IPS DF 4.7 (cell line): ENCODE results near the gene HRH1.
"Not testable (repeated sequence)": the region's sequence is repeated elsewhere in the genome, so short reads cannot be mapped to it uniquely, and the experiment has no call there.

Experiments used
- DNase-seq: peaks from one replicate; pipeline ENCODE4 v3.0.0-alpha.2; 2013; ENCODE audit warnings: low spot score; ENCODE audit errors: extremely low read depth

HRH1 gene

DNA sequence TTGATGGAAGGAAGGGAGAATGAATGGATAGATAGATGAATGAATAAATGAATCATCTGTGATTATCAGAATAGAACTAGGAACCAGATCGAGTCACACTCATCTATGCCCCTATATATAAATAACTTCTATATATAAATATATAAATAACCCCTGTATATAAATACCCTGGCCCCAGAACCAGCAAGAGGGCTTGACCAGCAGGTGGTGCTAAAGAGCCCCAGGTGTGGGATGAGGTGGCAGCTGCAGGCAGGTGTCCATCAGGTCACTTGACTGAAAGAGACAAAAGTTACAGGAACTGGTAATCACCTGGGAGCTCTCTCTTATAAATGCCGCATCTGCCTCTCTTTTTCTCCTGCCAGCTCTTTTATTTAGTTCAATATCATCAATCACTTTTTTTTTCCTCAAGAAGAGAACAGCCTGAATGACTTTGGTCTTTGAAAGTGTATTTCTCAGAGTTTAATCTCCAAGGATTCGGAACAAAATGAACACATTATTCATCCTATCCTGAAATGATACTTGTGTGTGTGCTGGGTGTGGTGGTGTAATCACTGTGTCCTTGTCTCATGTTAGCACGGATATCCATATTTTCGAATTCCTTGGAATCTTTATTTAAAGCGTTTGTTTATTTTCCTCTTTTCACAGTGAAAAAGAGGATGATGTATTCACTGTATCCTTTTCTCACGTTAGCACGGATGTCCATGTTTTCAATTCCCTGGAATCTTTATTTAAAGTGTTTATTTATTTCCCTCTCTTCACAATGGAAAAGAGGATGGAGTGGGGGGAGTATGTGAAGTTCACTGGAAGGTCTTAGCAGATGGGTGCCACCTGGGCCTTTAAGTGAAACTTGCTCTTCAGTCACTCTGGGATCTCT is 82.5 kb downstream of the HRH1 start:
- peak; percentile 46 for DNase-seq

DNA sequence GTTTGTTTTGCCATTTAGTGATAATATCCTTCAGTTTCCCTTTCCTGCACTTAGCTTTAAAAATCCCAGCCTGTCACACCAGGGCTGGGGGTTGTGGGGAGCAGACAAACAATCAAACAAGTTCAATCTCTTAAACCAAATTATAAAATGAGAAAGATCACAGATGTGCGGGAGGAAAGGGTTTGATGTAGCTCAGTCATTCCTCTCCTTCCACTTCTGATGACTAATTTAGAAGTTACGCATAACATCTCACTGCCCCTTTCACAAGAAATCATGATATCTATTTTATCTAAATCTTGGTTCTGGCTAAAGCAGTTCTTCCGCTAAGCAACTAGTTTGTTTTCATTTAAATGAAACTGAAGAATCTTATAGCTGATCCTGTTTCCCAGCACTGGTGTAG is 83.8 kb downstream of the HRH1 start:
- no peak for DNase-seq

DNA sequence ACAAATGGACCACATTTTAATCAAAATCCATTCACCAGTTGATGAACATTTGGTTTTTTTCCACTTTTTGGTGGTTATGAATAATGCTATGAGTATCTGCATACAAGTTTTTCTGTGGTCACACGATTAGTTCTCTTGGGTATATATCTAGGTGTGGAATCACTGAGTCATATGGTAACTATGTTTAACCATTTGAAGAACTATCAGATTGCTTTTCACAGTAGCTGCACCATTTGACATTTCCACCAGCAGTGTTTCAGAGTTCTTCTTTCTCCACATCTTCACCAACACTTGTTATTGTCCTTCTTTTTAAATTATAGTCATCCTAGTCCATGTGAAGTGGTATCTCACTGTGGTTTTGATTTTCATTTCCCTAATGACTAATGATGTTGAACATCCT is 84.6 kb downstream of the HRH1 start:
- DNase-seq: no peak

DNA sequence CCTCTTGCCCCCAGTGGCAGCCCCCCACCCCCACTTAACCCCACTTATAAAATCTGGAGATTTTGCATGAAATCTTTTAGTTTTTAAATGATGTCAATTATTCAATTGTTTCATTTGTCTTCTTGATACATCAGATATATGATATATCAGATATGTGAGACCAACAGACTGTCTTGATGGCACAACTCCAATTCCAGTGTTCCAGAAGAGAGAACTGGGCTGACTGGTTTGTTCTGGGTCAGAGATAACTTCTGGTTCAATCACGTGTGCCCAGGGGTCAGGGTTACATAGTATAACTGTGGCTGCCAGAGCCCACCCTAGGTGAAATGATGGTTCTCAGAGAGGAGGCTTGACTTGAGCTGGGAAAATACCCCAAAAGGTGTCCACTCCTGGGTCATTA is 85.5 kb downstream of the HRH1 start:
- no peak for DNase-seq

DNA sequence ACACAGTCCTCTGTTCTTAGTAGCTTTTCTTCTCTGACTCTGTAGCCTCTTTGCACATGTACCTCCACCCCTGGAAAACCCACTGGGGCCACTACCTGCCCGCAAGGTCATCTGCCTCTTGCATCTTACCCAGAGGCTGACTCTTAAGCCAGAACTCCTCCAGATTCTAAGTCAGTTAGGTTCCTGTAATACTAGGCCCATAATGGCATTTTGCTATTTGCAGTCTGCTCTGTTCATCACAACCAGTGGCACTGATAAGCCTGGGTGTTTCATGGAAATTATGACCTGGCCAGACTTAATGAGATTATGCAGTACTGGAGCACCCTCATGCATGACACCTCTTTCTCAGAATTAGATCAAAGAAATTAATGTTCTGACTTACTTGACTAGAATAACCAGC is 86.2 kb downstream of the HRH1 start:
- DNase-seq: no peak

DNA sequence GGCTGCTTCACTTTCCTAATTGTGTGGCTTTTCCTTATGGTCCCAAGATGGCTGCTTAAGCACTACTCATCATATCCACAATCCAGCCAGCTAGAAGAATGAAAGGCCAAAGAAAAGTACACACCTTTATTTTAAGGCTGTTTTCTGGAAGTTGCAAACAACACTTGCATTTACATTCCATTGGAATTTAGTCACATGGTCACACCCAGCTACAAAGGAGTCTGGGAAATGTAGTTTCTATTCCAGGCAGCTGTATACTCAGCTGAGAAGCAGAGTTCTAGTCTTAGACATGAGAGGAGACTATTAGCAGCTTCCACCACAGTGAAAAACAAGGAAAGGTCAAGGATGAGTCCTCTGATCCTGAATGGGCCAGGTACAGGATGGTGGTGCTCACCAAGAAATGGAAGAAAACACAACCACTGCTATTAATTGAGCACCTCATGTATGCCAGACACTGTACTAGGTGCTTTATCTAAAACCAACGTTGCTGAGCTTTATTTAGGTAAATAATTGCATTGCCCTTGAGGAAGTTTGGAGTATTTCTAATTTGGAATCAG is 89.9 kb downstream of the HRH1 start:
- no peak for DNase-seq

DNA sequence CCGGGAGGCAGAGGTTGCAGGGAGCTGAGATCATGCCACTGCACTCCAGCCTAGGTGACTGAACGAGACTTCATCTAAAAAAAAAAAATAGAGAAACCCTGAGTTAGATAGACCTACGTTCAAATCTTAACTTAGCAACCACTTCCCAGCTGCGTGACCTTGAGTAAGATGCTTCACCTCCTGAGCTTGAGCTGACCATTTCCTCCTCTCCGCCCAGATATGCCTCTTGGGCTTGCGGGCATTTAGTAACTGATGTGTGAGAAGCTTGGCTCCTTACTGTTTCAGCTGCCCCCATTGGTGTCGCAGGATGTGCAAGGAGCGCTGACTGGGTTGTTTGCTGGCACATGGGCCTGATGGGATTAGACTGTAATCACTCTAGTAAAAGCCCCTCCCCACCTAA is 91.0 kb downstream of the HRH1 start:
- no peak for DNase-seq

DNA sequence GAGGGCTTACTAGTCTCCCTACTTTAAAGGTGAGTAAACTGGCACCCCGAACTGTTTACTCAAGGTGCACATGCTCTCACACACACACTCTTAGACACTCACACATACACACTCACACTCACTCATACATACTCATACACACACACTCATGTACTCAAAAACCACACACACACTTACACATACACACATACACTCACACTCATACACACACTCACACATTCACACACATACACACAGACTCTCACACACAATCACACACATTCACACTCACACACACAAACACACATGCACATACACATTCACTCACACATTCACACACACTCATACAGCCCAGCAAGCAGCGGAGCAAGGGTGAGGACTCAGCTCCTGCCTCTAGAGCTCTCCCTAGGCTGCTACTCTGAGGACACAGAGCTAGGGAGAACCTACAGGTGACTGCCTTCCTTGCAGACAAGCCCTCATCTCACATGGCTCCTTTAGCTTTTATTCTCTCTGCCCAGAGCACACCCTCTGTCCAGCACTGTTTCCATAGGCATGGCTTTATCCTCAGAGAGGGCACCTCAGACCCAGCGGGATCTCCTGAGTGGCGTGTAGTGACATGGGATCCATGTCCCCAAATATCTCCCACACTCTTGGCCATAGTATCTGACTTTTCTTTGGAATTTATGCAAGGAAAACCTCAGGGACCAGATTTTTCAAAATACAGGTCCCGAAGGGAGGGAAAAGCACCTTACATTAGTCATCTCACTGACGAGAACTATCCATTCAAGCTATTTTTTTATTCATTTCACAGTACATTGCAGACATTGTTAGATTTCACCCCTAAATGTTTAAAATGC is 91.8 kb downstream of the HRH1 start:
- DNase-seq: no peak

DNA sequence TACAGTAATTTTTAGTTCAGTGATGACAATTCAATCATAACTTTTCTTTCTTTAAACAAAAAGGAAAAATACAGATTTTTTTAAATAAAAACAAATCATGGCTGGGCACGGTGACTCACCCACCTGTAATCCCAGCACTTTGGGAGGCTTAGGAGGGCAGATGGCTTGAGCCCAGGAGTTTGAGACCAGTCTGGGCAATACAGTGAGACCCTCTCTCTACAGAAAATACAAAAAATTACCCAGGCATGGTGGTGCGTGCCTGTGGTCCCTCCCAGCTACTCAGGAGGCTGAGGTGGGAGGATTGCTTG is 92.3 kb downstream of the HRH1 start:
- no peak for DNase-seq

DNA sequence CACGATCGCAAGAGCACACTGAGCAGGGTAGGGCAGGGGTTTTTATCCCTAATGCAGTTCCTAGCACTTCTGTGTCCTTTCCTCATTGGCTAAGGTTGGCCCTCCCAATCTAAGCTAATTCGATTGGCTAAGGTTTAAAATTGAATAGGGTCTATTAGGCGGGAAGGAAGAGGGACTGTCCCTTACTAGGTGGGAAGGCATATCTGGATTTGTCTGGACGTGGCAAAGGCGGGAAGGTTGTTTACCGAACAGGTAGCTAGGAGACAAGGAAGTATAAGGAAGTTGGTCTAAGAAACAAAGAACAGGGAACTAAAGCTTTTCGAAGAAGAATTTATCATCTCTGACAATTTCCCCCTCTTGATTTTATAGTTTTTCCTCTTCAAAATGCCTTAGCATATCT is 93.1 kb downstream of the HRH1 start:
- DNase-seq: no peak

DNA sequence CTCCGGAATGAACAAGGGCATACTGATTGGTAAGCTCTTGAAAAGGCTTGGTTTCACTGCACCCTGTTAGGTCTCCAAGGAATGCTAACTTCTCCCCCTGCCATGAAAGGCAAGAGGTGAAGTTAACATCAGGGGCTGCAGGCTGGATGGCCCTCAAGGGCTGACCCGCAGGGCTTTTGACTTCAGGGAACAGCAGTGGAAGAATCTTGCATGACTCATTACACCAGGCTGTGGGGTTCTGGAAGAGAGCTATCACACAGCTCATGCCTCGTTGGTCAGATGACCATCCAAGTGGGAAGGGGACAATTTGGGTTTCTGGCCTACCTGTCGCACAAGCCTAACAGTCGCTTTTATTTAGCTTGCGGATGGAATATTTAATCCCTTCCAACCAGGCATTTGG is 94.3 kb downstream of the HRH1 start:
- no peak for DNase-seq

DNA sequence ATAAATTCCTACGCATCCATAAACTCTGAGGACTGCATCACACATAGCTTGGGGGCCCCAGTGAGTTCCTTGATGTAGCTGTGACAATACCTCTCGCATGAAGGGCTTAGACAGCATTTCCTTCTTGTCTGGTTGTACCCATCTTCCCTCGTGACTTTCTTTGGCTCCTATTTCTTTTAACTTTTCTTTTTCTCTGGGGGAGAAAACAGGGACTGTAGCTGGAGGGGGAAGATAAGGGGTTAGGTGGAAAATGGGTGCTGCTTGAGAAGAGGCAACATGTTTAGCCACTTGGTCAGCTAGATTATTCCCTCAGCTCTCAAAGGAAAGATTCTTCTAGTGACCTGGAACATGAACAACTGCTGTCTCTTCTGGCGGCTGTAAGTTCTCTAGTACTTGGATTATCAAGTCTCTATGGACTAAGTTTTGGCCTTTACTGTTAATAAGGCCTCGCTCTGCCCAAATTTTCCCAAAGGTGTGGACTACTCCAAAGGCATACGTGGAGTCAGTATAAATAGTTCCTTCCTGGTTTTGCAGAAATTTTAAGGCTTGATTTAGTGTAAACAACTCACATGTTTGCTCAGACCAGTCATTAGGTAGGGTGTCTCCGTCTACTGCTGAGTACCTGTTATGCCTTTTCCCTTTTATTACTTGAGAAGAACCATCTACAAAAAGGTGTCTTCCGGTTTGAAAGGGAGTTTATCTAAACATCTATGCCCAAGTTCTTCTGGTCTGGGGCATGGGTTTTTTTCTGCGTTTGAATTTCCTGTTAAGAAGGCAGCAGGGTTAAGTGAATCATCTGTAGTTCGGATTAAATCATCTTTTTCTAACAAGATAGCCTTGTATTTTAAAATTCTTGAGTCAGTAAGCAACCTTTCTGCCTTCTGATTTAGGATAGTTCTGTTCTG is 96.9 kb downstream of the HRH1 start:
- no peak for DNase-seq

DNA sequence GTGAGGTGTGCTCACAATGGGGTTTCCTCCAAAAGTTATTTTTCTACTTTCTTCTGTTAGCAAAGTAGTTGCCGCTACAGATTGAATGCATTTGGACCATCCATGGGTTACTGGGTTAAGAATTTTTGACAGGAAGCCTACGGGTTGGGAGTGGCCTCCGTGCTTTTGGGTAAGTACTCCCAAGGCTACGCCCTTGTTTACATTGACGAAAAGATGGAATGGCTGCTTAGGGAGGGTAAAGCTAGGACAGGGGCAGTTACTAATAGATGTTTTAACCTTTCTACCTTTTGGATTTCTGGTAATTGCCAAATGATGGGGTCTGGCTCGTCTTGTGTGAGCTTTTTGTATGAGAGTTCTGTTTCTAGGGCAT is 97.5 kb downstream of the HRH1 start:
- DNase-seq: no peak

DNA sequence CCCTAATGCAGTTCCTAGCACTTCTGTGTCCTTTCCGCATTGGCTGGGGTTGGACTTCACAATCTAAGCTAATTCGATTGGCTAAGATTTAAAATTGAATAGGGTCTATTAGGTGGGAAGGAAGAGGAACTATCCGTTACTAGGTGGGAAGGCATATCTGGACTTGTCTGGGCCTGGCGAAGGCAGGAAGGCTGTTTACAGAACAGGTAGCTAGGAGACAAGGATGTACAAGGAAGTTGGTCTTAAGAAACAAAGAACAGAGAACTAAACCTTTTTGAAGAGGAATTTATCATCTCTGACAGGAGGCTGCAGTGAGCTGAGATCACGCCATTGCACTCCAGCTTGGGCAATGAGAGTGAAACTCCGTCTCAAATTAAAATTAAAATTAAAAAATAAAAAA is 100.6 kb downstream of the HRH1 start:
- no peak for DNase-seq

DNA sequence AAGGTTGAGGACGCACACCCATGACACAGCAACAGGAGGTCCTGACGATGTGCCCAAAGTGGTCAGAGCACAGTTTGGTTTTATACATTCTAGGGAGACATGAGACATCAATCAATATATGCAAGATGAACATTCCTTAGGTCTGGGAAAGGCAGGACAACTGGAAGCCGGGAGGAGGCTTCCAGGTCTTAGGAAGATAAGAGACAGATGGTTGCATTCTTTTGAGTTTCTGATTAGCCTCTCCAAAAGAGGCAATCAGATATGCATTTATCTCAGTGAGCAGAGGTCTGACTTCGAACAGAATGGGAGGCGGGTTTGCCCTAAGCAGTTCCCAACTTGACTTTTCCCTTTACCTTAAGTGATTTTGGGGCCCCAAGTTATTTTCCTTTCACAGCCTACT is 101.2 kb downstream of the HRH1 start:
- DNase-seq: not testable (repeated sequence)

DNA sequence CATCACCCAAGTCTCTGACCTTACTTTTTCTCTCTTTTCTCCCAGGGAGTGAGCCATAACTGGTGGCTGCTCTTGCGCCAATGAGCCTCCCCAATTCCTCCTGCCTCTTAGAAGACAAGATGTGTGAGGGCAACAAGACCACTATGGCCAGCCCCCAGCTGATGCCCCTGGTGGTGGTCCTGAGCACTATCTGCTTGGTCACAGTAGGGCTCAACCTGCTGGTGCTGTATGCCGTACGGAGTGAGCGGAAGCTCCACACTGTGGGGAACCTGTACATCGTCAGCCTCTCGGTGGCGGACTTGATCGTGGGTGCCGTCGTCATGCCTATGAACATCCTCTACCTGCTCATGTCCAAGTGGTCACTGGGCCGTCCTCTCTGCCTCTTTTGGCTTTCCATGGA is 104.7 kb downstream of the HRH1 start:
- no peak for DNase-seq

DNA sequence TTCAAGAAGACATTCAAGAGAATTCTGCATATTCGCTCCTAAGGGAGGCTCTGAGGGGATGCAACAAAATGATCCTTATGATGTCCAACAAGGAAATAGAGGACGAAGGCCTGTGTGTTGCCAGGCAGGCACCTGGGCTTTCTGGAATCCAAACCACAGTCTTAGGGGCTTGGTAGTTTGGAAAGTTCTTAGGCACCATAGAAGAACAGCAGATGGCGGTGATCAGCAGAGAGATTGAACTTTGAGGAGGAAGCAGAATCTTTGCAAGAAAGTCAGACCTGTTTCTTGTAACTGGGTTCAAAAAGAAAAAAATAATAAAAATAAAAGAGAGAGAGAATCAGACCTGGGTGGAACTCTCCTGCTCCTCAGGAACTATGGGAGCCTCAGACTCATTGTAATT is 106.2 kb downstream of the HRH1 start:
- DNase-seq: no peak

DNA sequence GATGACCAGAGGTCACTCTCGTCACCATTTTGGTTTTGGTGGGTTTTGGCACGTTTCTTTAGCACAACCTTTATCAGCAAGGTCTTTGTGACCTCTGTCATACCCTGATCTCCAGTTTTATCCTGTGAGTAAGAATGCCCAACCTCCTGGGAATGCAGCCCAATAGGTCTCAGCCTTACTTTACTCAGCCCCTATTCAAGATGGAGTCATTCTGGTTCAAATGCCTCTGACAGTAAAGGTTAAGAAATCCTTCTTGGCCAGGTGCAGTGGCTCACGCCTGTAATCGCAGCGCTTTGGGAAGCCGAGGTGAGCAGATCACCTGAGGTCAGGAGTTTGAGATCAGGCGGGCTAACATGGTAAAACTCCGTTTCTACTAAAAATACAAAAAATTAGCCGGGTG is 114.7 kb downstream of the HRH1 start:
- no peak for DNase-seq

DNA sequence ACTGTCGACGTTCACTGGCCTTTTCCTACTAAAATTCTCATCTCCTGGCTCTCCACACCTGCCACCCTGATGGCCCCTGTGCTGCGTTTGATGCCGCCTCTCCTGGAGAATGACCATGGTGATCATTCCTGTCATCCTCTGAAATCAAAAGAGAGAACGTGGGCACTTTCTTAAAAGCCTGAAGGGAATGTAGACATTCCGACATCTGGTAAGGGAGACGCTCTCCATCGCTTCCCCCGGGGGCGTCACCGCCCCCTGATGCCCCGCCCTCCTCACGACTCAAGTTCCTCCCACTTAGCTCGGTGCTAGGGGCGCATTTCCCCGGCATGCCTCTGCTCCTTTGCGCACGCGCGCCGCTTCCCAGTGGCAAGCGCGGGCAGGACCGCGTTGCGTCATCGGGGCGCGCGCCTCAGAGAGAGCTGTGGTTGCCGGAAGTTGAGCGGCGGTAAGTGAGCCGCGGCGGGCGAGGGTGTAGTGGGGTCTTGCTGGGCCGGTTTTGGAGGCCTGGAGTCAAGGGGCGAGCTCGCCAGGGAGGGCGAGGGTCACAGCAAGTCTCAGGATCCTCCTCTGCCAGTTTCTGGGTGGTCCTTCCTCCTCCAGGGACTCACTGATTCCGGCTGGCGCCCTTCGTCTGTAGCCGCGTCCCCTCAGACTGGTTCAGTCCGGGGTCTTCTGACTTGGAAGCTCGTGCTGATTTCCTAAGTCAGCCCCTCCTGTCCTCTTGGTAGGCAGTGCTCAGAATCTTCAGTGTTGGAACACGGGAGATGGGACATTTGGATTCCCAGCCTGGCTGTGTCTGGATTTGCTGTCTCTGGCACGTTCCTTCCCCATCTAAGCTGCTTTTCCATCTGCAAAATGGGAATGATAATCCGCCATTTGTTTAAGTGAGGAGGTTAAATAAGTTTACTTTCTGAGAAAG is 118.0 kb downstream of the HRH1 start, which contains the start of gene ATG7:
Gene ATG7, plus strand, starts transcription at position 412 of the 919 bp plus-strand sequence. CDS start 26,299 bp downstream, outside the sequence.
- DNase-seq: peak; percentile 82

DNA sequence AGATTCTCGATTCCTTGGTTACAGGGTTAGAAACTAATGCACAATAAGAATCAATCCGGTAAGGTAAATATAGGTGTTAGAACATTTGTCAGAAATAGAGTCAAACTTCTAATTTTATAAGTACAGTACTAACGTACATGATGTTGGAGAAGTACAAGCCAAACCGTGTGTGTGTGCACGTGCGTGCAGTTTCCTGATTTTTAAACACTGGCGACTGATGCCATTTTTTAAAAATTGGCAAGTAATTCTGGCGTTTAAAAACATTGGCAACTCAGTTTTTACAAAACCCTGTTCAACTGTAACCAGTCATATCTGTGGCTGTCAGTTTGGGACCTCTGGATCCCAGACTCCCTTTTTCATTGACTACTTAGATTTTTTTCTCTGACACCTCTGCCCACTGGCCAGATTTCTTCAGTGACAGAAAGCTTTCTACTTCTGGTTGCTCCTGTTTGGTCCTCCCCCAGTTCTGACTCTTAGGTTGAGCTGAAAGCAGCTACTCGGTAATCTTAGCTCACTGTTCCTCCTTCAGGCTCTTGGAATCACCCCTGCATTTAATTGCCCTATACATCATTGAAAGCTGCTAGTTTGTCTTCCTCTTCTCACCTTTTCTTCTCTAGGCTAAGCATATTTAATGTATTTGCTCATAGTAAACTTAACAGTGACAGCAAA is 118.7 kb downstream of the HRH1 start:
- no peak for DNase-seq
